Measurements from ENCODE around the gene REEP5. TPM values are rescaled to one million over a fixed set of nuclear protein-coding genes. Genes with fewer than 3 reads are reported as not detected.
A peak's percentile ranks its signal among the peaks of the same experiment; 100 is the strongest.

REEP5 gene
- total and polyA plus RNA-seq, 9 of the 15 experiments (the other 6 are each of a cell fraction or from before 2014, with no cell fraction given), result 14.7 to 102 (median 36.0) TPM

DNA sequence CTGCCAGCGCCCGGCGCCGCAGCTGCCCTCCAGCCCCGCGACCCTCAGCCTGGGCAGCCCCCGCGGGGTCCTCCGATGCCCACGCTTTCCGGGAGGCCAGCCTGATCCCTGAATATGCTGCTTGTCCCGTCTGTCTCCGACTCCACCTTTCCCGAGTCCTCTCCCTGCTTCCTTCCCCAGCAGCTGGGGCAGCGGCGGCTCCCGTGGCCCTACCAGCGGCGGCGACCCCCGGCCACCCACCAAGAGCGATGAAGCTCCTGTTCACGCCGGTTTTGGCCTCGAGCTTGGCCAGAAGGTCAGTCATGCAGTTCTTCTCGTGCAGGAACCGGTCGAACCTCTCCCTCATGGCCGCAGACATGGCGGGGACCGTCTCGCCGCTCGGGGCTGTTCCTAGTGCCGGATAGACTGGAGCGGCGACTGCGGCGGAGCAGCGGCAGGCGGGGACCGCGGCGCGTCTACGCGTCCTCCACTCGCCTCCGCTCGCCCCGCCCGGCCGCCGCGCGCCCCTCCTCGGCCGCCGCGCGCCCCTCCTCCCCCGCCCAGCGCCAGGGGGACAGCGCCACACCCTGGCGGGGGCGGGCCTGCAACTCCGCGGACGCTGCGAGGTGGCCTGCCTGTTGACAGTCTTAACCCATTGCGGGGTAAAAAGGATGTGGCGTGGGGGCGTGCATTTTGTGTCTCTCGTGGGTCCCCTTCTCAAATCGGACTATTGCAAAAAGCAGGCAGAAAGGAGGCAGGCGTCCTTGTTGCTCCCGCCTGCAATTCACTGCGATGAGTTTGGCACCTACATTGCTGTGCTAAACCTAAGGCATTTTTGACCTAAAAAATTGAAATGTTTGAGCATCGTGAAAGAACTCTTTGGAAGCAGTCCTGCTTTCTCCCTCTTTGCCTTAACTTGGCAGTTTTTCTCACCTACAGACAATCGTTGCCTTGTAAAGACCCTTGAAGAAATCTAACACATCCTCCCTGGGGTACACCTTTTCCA is at the start of gene REEP5 (continued):
- TF ChIP-seq, protein P1, sequence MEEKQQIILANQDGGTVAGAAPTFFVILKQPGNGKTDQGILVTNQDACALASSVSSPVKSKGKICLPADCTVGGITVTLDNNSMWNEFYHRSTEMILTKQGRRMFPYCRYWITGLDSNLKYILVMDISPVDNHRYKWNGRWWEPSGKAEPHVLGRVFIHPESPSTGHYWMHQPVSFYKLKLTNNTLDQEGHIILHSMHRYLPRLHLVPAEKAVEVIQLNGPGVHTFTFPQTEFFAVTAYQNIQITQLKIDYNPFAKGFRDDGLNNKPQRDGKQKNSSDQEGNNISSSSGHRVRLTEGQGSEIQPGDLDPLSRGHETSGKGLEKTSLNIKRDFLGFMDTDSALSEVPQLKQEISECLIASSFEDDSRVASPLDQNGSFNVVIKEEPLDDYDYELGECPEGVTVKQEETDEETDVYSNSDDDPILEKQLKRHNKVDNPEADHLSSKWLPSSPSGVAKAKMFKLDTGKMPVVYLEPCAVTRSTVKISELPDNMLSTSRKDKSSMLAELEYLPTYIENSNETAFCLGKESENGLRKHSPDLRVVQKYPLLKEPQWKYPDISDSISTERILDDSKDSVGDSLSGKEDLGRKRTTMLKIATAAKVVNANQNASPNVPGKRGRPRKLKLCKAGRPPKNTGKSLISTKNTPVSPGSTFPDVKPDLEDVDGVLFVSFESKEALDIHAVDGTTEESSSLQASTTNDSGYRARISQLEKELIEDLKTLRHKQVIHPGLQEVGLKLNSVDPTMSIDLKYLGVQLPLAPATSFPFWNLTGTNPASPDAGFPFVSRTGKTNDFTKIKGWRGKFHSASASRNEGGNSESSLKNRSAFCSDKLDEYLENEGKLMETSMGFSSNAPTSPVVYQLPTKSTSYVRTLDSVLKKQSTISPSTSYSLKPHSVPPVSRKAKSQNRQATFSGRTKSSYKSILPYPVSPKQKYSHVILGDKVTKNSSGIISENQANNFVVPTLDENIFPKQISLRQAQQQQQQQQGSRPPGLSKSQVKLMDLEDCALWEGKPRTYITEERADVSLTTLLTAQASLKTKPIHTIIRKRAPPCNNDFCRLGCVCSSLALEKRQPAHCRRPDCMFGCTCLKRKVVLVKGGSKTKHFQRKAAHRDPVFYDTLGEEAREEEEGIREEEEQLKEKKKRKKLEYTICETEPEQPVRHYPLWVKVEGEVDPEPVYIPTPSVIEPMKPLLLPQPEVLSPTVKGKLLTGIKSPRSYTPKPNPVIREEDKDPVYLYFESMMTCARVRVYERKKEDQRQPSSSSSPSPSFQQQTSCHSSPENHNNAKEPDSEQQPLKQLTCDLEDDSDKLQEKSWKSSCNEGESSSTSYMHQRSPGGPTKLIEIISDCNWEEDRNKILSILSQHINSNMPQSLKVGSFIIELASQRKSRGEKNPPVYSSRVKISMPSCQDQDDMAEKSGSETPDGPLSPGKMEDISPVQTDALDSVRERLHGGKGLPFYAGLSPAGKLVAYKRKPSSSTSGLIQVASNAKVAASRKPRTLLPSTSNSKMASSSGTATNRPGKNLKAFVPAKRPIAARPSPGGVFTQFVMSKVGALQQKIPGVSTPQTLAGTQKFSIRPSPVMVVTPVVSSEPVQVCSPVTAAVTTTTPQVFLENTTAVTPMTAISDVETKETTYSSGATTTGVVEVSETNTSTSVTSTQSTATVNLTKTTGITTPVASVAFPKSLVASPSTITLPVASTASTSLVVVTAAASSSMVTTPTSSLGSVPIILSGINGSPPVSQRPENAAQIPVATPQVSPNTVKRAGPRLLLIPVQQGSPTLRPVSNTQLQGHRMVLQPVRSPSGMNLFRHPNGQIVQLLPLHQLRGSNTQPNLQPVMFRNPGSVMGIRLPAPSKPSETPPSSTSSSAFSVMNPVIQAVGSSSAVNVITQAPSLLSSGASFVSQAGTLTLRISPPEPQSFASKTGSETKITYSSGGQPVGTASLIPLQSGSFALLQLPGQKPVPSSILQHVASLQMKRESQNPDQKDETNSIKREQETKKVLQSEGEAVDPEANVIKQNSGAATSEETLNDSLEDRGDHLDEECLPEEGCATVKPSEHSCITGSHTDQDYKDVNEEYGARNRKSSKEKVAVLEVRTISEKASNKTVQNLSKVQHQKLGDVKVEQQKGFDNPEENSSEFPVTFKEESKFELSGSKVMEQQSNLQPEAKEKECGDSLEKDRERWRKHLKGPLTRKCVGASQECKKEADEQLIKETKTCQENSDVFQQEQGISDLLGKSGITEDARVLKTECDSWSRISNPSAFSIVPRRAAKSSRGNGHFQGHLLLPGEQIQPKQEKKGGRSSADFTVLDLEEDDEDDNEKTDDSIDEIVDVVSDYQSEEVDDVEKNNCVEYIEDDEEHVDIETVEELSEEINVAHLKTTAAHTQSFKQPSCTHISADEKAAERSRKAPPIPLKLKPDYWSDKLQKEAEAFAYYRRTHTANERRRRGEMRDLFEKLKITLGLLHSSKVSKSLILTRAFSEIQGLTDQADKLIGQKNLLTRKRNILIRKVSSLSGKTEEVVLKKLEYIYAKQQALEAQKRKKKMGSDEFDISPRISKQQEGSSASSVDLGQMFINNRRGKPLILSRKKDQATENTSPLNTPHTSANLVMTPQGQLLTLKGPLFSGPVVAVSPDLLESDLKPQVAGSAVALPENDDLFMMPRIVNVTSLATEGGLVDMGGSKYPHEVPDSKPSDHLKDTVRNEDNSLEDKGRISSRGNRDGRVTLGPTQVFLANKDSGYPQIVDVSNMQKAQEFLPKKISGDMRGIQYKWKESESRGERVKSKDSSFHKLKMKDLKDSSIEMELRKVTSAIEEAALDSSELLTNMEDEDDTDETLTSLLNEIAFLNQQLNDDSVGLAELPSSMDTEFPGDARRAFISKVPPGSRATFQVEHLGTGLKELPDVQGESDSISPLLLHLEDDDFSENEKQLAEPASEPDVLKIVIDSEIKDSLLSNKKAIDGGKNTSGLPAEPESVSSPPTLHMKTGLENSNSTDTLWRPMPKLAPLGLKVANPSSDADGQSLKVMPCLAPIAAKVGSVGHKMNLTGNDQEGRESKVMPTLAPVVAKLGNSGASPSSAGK (IDR thresholded peaks at IDR 0.05), result no peak
- TF ChIP-seq NR2C2 (CRISPR knock-in tag; IDR thresholded peaks at IDR 0.05) (no peak; the same call in 1 of the 2 replicates), NR2C2 (tag; IDR thresholded peaks at IDR 0.05) (no peak; the same call in 1 of the 2 replicates), ZNF324 (CRISPR knock-in tag; IDR thresholded peaks at IDR 0.05) (no peak), NFRKB (IDR thresholded peaks at IDR 0.05; ENCODE audit: low read depth) (0 out of 2 replicates have a peak, but pooled peaks have one; percentile 38), RCOR1 (IDR thresholded peaks at IDR 0.05; ENCODE audit: borderline replicate concordance in 1 of 2, low read depth in 2 of 2, low read length in 2 of 2) (peak in 1 of 2 experiments; percentile 56; a peak in 1 of 4 replicates), ZNF121 (CRISPR knock-in tag; conservative IDR thresholded peaks at IDR 0.05) (no peak), TAF15 (IDR thresholded peaks at IDR 0.05; ENCODE audit: low read depth, low read length) (no peak), NCOA6 (IDR thresholded peaks at IDR 0.05) (no peak), SRSF7 (optimal IDR thresholded peaks at IDR 0.05; ENCODE audit: low read depth, low read length) (no peak), MCM3 (IDR thresholded peaks at IDR 0.05) (no peak), MAFG (tag; conservative IDR thresholded peaks at IDR 0.05) (no peak), NONO (IDR thresholded peaks at IDR 0.05; ENCODE audit: low read depth in 2 of 2, low read length in 1 of 2) (peak in 1 of 2 experiments; percentile 84; a peak in 1 of 4 replicates), STAT5B (CRISPR knock-in tag; IDR thresholded peaks at IDR 0.05) (no peak), NUFIP1 (IDR thresholded peaks at IDR 0.05; ENCODE audit: partially characterized antibody) (no peak)
- TF ChIP-seq, protein P2, sequence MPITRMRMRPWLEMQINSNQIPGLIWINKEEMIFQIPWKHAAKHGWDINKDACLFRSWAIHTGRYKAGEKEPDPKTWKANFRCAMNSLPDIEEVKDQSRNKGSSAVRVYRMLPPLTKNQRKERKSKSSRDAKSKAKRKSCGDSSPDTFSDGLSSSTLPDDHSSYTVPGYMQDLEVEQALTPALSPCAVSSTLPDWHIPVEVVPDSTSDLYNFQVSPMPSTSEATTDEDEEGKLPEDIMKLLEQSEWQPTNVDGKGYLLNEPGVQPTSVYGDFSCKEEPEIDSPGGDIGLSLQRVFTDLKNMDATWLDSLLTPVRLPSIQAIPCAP (CRISPR knock-in tag; IDR thresholded peaks at IDR 0.05; ENCODE audit: borderline replicate concordance), result no peak
